ENCODE measurements around the gene IFNG. TPM values are rescaled to one million over a fixed set of nuclear protein-coding genes. Genes with fewer than 3 reads are reported as not detected.

IFNG gene
- polyA plus RNA-seq, 1 donor (not counting 4 experiments of a cell fraction or from before 2014, with no cell fraction given): not detected

DNA sequence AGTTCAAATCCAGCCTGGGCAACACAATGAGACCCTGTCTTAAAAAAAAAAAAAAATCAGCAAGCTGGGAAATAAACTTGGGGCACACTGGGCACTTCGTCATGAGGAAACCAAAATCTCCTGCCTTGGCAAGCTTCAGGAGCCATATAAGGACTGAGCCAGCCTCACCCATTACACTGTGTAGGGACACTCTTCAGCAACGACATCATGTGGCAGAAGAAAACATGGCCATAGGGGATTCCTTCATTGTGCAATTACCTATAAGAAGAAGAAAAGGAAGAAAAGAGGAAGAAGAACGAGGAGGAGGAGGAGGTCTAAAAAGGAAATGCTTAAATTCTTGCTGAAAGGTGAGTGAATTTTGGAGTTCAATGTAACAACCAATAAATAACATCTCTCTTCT, 26.1 kb upstream of the IFNG start:
- peaks cover 28% of the 10 kb centered on the region for H3K27me3 ChIP-seq (ENCODE audit: control insufficient read depth, extremely low read depth, insufficient read depth, low read length)

GRCh38 chr12:68180792-68181744, 21.5 kb upstream of the IFNG start:
- H3K79me2 ChIP-seq (ENCODE audit: control insufficient read depth, insufficient read depth, low read length): no peaks in the 10 kb centered on the region
- no peaks in the 10 kb centered on the region for H3K36me3 ChIP-seq (ENCODE audit: control insufficient read depth in 2 of 2, extremely low read depth in 1 of 2, insufficient read depth in 2 of 2, low read length in 2 of 2)
- no peaks in the 10 kb centered on the region for H3K9me1 ChIP-seq (ENCODE audit: control insufficient read depth, extremely low read depth, insufficient read depth, low read length)
- DNase-seq (ENCODE audit: low read depth, low spot score) (no peak), FAIRE-seq (no peak)
- H3K27me3 ChIP-seq (ENCODE audit: control insufficient read depth, extremely low read depth, insufficient read depth, low read length): peaks cover 6% of the 10 kb centered on the region
- TF ChIP-seq, protein P1, sequence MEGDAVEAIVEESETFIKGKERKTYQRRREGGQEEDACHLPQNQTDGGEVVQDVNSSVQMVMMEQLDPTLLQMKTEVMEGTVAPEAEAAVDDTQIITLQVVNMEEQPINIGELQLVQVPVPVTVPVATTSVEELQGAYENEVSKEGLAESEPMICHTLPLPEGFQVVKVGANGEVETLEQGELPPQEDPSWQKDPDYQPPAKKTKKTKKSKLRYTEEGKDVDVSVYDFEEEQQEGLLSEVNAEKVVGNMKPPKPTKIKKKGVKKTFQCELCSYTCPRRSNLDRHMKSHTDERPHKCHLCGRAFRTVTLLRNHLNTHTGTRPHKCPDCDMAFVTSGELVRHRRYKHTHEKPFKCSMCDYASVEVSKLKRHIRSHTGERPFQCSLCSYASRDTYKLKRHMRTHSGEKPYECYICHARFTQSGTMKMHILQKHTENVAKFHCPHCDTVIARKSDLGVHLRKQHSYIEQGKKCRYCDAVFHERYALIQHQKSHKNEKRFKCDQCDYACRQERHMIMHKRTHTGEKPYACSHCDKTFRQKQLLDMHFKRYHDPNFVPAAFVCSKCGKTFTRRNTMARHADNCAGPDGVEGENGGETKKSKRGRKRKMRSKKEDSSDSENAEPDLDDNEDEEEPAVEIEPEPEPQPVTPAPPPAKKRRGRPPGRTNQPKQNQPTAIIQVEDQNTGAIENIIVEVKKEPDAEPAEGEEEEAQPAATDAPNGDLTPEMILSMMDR (optimal IDR thresholded peaks at IDR 0.05 in 1 of 3, IDR thresholded peaks at IDR 0.05 in 1 of 3, conservative IDR thresholded peaks at IDR 0.05 in 1 of 3; ENCODE audit: extremely low read depth in 1 of 3, insufficient read depth in 2 of 3, low read length in 3 of 3): no peak
- TF ChIP-seq EZH2 (IDR thresholded peaks at IDR 0.05; ENCODE audit: low read length): no peak
- H3K9me3 ChIP-seq (ENCODE audit: control insufficient read depth, low read depth, low read length): no peaks in the 10 kb centered on the region
- no peak overlapping the region for H3K27ac ChIP-seq (ENCODE audit: control insufficient read depth, insufficient read depth, low read length)
- H2AFZ ChIP-seq (ENCODE audit: control insufficient read depth, low read length): no peak overlapping the region
- no peaks in the 10 kb centered on the region for H4K20me1 ChIP-seq (ENCODE audit: control insufficient read depth, extremely low read depth, insufficient read depth, low read length)
- H3K4me2 ChIP-seq (ENCODE audit: control insufficient read depth, extremely low read depth, insufficient read depth, low read depth, low read length): no peak overlapping the region
- no peak overlapping the region for H3K9ac ChIP-seq (ENCODE audit: control insufficient read depth, extremely low read depth, insufficient read depth, low read length)
- no peak overlapping the region for H3K4me3 ChIP-seq (ENCODE audit: control insufficient read depth in 2 of 3, extremely low read depth in 1 of 3, insufficient read depth in 2 of 3, low read depth in 1 of 3, low read length in 3 of 3)
- dilution Hi-C loops (cut with MboI; ENCODE audit: extremely low pct_ligation_motif_present, low sequenced_read_pairs): no loop called here
- H3K4me1 ChIP-seq (ENCODE audit: control insufficient read depth, extremely low read depth, insufficient read depth, low read length): peaks cover 5% of the 10 kb centered on the region

More for the DNA sequence above, 26.1 kb upstream of the IFNG start:
- Histone ChIP-seq H3K9me3 (ENCODE audit: control insufficient read depth, low read depth, low read length) (no peaks in the 10 kb centered on the region), H3K79me2 (ENCODE audit: control insufficient read depth, insufficient read depth, low read length) (no peaks in the 10 kb centered on the region), H3K27ac (ENCODE audit: control insufficient read depth, insufficient read depth, low read length) (no peak overlapping the region), H3K4me2 (ENCODE audit: control insufficient read depth, extremely low read depth, insufficient read depth, low read depth, low read length) (no peak overlapping the region), H3K9ac (ENCODE audit: control insufficient read depth, extremely low read depth, insufficient read depth, low read length) (no peak overlapping the region), H3K4me1 (ENCODE audit: control insufficient read depth, extremely low read depth, insufficient read depth, low read length) (peaks cover 5% of the 10 kb centered on the region), H4K20me1 (ENCODE audit: control insufficient read depth, extremely low read depth, insufficient read depth, low read length) (no peaks in the 10 kb centered on the region), H3K9me1 (ENCODE audit: control insufficient read depth, extremely low read depth, insufficient read depth, low read length) (no peaks in the 10 kb centered on the region), H3K36me3 (ENCODE audit: control insufficient read depth in 2 of 2, extremely low read depth in 1 of 2, insufficient read depth in 2 of 2, low read length in 2 of 2) (no peaks in the 10 kb centered on the region), H2AFZ (ENCODE audit: control insufficient read depth, low read length) (no peak overlapping the region), H3K4me3 (ENCODE audit: control insufficient read depth in 2 of 3, extremely low read depth in 1 of 3, insufficient read depth in 2 of 3, low read depth in 1 of 3, low read length in 3 of 3) (no peak overlapping the region)
- dilution Hi-C loops (cut with MboI; ENCODE audit: extremely low pct_ligation_motif_present, low sequenced_read_pairs): no loop called here
- FAIRE-seq: no peak
- TF ChIP-seq, protein P1 (optimal IDR thresholded peaks at IDR 0.05 in 1 of 3, IDR thresholded peaks at IDR 0.05 in 1 of 3, conservative IDR thresholded peaks at IDR 0.05 in 1 of 3; ENCODE audit: extremely low read depth in 1 of 3, insufficient read depth in 2 of 3, low read length in 3 of 3): no peak
- TF ChIP-seq EZH2 (IDR thresholded peaks at IDR 0.05; ENCODE audit: low read length): no peak
- DNase-seq (ENCODE audit: low read depth, low spot score): no peak

Measured in keratinocyte (primary cell).